GM18907 (cell line): Measurements from ENCODE around the gene AMPH.
"Not testable (repeated sequence)": the region's sequence is repeated elsewhere in the genome, so short reads cannot be mapped to it uniquely, and the experiment has no call there.

ENCODE experiments used
- ATAC-seq: cut with Tn5 transposase; IDR thresholded peaks from one replicate; pipeline ENCODE4 v1.9.1; 2021; ENCODE audit warnings: mild to moderate bottlenecking, moderate library complexity; ENCODE audit not compliant: unreplicated experiment

The AMPH gene

GRCh38 chr7:38628630-38629385 is 2.4 kb downstream of the AMPH start:
- ATAC-seq = no peak

GRCh38 chr7:38625866-38626265 is 5.3 kb downstream of the AMPH start:
- ATAC-seq = no peak

GRCh38 chr7:38615665-38616064 is 15.5 kb downstream of the AMPH start:
- no peak for ATAC-seq

- ATAC-seq = no peak
Observed at GRCh38 chr7:38607466-38607865, 23.7 kb downstream of the AMPH start.

- ATAC-seq = no peak
Observed at GRCh38 chr7:38600741-38601140, 30.4 kb downstream of the AMPH start.

GRCh38 chr7:38594949-38595348 is 36.2 kb downstream of the AMPH start:
- ATAC-seq = no peak

GRCh38 chr7:38592737-38593288 is 38.4 kb downstream of the AMPH start:
- no peak for ATAC-seq

GRCh38 chr7:38585572-38586354 is 45.4 kb downstream of the AMPH start:
- no peak for ATAC-seq

GRCh38 chr7:38584443-38585210 is 46.5 kb downstream of the AMPH start:
- ATAC-seq = no peak

GRCh38 chr7:38580485-38580884 is 50.7 kb downstream of the AMPH start:
- ATAC-seq = no peak

- ATAC-seq = no peak
Observed at GRCh38 chr7:38574086-38574485, 57.1 kb downstream of the AMPH start.

- not testable (repeated sequence) for ATAC-seq
Observed at GRCh38 chr7:38571620-38572019, 59.6 kb downstream of the AMPH start.

GRCh38 chr7:38568497-38568896 is 62.7 kb downstream of the AMPH start:
- ATAC-seq = no peak

- no peak for ATAC-seq
Observed at GRCh38 chr7:38565289-38565688, 65.9 kb downstream of the AMPH start.

- ATAC-seq = no peak
Observed at GRCh38 chr7:38563741-38564140, 67.4 kb downstream of the AMPH start.

GRCh38 chr7:38561166-38561565 is 70.0 kb downstream of the AMPH start:
- no peak for ATAC-seq

GRCh38 chr7:38558761-38559345 is 72.3 kb downstream of the AMPH start:
- ATAC-seq = no peak

GRCh38 chr7:38554586-38554985 is 76.6 kb downstream of the AMPH start:
- no peak for ATAC-seq

GRCh38 chr7:38550836-38551235 is 80.3 kb downstream of the AMPH start:
- no peak for ATAC-seq

GRCh38 chr7:38548605-38549004 is 82.6 kb downstream of the AMPH start:
- no peak for ATAC-seq

- no peak for ATAC-seq
Observed at GRCh38 chr7:38546763-38547162, 84.4 kb downstream of the AMPH start.
